T1000 (cell line): Measurements from ENCODE around the gene FUT6.
"Not testable (repeated sequence)": the region's sequence is repeated elsewhere in the genome, so short reads cannot be mapped to it uniquely, and the experiment has no call there.

Experiments
- DNase-seq: peaks from one replicate; lab custom pipeline; 2025; ENCODE audit warnings: mixed read lengths; lab: John Stamatoyannopoulos, UW

Gene FUT6

DNA sequence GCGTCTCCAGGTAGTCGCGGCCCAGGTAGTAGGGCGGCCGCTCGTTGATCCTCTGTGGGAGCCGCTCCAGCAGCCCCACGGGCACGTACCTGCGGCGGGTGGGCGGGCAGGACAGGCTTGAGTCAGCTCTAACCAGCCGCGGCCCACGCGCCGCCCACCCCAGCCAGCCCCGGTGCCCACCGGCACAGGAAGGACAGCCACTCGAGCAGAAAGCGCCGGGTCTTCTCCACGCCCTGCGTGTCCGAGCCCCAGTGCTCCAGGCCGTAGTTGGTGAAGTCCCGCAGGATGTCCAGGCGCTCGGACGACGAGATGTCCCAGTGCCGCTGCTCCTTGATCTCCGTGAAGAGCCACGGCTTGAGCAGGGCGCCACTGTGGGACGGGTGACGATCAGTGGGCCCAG is 54.1 kb downstream of the FUT6 start:
- DNase-seq = no peak

DNA sequence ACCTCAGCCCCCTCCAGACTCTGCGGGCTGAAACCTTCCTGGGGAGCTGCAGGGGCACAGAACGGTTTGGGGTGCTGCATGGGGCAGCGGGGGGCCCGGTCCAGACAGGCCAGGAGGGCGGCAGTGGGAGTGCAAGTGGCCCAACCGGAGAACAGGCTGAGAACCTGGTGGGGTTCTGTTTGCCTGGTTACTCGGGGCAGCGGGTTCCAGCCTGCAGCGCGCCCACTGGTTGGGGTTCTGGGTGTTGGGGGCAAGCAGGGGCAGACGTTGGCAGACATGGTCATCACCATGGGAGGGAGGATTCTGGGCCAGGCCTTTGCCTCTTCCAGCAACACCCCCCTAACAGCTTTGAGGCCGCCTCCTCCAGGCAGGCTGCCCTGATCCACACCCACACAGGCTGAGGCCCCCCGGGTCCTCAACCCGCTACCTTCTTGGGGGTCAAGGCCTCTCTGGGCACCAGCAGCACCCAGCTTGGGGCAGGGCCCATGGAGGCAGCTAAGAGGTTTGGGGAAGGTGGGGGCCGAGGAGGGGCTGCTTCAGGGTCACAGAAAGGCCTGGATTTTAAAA is 54.8 kb downstream of the FUT6 start, which contains the start of gene PRR22:
TSS of gene PRR22 (minus strand) at position 166 of the 567 bp plus-strand sequence. CDS start at position 80, 86 bp downstream.
- no peak for DNase-seq

DNA sequence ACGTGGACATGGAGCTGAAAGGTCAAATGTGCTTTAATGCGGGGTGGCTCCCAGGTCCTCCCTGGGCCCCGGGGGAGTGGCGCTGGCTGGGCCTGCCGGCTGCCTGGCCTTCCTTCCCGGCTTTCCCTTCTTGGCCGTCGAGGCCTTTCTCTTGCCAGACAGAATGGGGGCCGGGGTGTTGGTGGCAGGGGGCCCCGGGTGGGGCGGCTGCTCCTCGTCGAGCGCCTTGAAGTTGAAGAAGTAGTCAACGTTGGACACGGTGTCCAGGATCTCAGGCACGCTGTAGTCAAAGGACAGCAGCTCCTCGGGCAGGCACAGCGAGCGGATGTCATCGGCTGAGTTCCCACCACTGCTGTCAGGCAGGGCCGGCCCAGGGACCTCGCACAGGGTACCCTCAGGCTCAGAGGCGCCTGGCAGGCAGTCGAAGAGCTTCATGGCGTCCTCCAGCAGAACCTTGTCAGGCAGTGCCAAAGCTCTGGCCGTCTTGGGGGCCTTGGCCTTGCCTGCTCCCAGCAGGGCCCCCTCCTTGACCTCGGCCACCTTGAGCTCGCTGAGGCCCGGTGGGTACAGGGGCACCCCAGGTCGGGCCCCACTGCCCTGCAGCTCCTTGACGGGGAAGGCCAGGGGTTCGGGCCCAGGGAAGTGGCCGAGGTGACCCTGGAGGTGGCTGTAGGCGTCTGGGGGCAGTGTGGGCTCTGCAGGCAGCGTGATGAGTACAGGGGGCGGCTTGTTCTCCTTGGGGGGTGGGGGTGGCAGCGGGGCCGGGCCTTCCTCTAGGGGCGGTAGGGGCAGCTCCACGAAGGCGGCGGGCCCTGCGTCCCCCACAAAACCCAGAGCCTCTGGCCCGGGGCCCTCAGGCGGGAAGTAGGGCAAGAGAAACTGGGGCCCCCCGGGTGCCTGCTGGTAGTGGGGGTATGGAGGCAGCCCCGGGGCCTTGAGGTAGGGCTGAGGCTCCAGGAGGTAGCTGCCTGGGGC is 56.3 kb downstream of the FUT6 start:
- DNase-seq = no peak

DNA sequence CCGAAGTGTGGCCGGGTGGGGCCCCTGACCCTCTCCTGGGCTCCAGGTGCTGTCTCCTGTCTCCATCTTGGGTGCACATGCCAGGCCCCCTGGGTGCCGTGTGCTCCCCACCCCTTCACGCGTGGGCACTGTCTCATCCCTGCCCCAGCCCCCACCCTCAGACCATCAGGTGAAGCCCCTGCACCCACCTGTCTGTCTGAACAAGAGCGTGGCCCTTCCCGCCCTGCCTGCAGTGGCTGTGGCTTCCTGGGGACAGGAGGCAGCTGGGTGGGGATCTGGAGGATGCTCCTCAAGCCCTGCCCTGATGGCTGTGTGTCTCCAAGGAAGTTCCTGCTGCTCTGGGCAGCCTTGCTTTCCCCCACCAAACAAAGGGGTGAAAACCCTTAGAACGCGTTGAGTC is 57.2 kb downstream of the FUT6 start:
- DNase-seq = no peak

DNA sequence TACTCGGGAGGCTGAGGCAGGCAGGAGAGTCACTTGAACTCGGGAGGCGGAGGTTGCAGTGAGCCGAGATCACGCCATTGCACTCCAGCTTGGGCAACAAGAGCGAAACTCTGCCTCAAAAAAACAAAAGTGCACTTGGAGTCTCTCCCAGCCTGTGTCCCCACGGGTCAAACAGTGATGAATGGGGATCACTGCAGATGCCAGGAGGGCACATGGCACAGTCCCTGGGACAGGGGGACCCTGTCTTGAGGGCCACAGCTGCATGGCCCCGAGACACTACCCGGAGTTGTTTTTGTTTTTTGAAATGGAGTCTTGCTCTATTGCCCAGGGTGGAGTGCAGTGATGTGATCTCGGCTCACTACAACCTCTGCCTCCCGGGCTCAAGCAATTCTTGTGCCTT is 58.6 kb downstream of the FUT6 start:
- DNase-seq = not testable (repeated sequence)
